ENCODE data around the gene NAPA.

Gene NAPA

GRCh38 chr19:47476438-47476972, 38.4 kb downstream of the NAPA start:
- Histone ChIP-seq H3K9me2 (replicated peaks; ENCODE audit: control insufficient read depth, low read length) (no peaks in the 10 kb centered on the region), H3K79me2 (ENCODE audit: control insufficient read depth, low read length) (no peaks in the 10 kb centered on the region), H3K4me3 (ENCODE audit: low read length) (no peak overlapping the region), H3K27ac (ENCODE audit: low read depth, low read length) (no peak overlapping the region), H3K4me1 (ENCODE audit: control insufficient read depth, low read length) (0 out of 2 replicates have a peak, but pooled peaks cover 2% of the 10 kb centered on the region), H3K27me3 (ENCODE audit: control insufficient read depth, low read length) (0 out of 2 replicates have a peak, but pooled peaks cover 2% of the 10 kb centered on the region), H3F3A (ENCODE audit: control insufficient read depth, insufficient read depth) (peaks cover 6% of the 10 kb centered on the region; the same call in 1 of the 2 replicates), H3K9me3 (ENCODE audit: control insufficient read depth, insufficient read depth, low read length) (no peaks in the 10 kb centered on the region), H4K20me1 (ENCODE audit: control insufficient read depth, insufficient read depth, low read depth, low read length) (no peaks in the 10 kb centered on the region), H3K36me3 (ENCODE audit: control insufficient read depth, low read length) (no peaks in the 10 kb centered on the region), H3K4me2 (ENCODE audit: low read length) (no peak overlapping the region)
- TF ChIP-seq CTCF (IDR thresholded peaks at IDR 0.05; ENCODE audit: low read depth, low read length, poor library complexity, severe bottlenecking) (no peak), EZH2phosphoT487 (IDR thresholded peaks at IDR 0.05; ENCODE audit: borderline replicate concordance, low read length) (no peak)

- Histone ChIP-seq H3K4me3 (ENCODE audit: low read length) (no peak overlapping the region), H3K9me3 (ENCODE audit: control insufficient read depth, insufficient read depth, low read length) (no peaks in the 10 kb centered on the region), H3K36me3 (ENCODE audit: control insufficient read depth, low read length) (no peaks in the 10 kb centered on the region), H3K27me3 (ENCODE audit: control insufficient read depth, low read length) (peaks cover 12% of the 10 kb centered on the region), H3K27ac (ENCODE audit: low read depth, low read length) (no peak overlapping the region), H4K20me1 (ENCODE audit: control insufficient read depth, insufficient read depth, low read depth, low read length) (no peaks in the 10 kb centered on the region), H3K4me1 (ENCODE audit: control insufficient read depth, low read length) (0 out of 2 replicates have a peak, but pooled peaks cover 3% of the 10 kb centered on the region), H3K79me2 (ENCODE audit: control insufficient read depth, low read length) (no peaks in the 10 kb centered on the region), H3K9me2 (replicated peaks; ENCODE audit: control insufficient read depth, low read length) (no peaks in the 10 kb centered on the region), H3F3A (ENCODE audit: control insufficient read depth, insufficient read depth) (no peaks in the 10 kb centered on the region), H3K4me2 (ENCODE audit: low read length) (no peak overlapping the region)
- no peak for TF ChIP-seq CTCF (IDR thresholded peaks at IDR 0.05; ENCODE audit: low read depth, low read length, poor library complexity, severe bottlenecking)
- TF ChIP-seq EZH2phosphoT487 (IDR thresholded peaks at IDR 0.05; ENCODE audit: borderline replicate concordance, low read length): no peak
Observed at GRCh38 chr19:47475465-47475864, 39.4 kb downstream of the NAPA start.

DNA sequence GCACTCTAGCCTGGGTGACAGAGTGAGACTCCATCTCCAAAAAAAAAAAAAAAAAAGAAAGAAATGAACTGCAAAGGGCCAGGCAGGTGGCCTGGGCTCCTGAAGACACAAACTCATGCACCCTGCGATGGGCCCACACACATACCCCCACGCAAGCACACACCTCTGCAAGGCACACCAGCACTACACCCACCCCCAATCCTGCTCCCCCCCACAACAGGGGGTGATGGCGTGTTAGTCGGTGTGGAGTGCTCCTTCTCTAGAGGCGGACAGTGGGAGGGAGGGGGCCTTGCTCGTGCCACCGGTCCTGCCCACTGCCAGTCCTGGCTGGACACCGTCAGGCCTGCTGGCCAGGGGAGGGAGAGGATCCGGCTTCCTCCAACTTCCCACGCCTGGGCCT, 41.5 kb downstream of the NAPA start:
- Histone ChIP-seq H3K4me3 (ENCODE audit: low read length) (no peak overlapping the region), H3K4me2 (ENCODE audit: low read length) (no peak overlapping the region), H3K4me1 (ENCODE audit: control insufficient read depth, low read length) (0 out of 2 replicates have a peak, but pooled peaks cover 3% of the 10 kb centered on the region), H4K20me1 (ENCODE audit: control insufficient read depth, insufficient read depth, low read depth, low read length) (no peaks in the 10 kb centered on the region), H3K9me2 (replicated peaks; ENCODE audit: control insufficient read depth, low read length) (no peaks in the 10 kb centered on the region), H3F3A (ENCODE audit: control insufficient read depth, insufficient read depth) (no peaks in the 10 kb centered on the region), H3K27ac (ENCODE audit: low read depth, low read length) (no peak overlapping the region), H3K27me3 (ENCODE audit: control insufficient read depth, low read length) (peaks cover 31% of the 10 kb centered on the region), H3K9me3 (ENCODE audit: control insufficient read depth, insufficient read depth, low read length) (no peaks in the 10 kb centered on the region), H3K79me2 (ENCODE audit: control insufficient read depth, low read length) (no peaks in the 10 kb centered on the region), H3K36me3 (ENCODE audit: control insufficient read depth, low read length) (no peaks in the 10 kb centered on the region)
- TF ChIP-seq EZH2phosphoT487 (IDR thresholded peaks at IDR 0.05; ENCODE audit: borderline replicate concordance, low read length) (no peak), CTCF (IDR thresholded peaks at IDR 0.05; ENCODE audit: low read depth, low read length, poor library complexity, severe bottlenecking) (no peak)

Measured in DOHH2 (cell line).